Measurements from ENCODE around the gene CLBA1.

Gene CLBA1

GRCh38 chr14:104957146-104958113 lies 28.2 kb upstream of the CLBA1 start:
- no peaks in the 10 kb centered on the region for H3K27me3 ChIP-seq (ENCODE audit: control insufficient read depth in 1 of 2, insufficient read depth in 2 of 2, low read length in 2 of 2)
- no peak overlapping the region for H3K4me3 ChIP-seq (ENCODE audit: low read length in 2 of 2)
- no peaks in the 10 kb centered on the region for H3K9me3 ChIP-seq (ENCODE audit: control insufficient read depth in 2 of 2, low read length in 2 of 2)
- H3K27ac ChIP-seq (ENCODE audit: low read length) = no peak overlapping the region
- no peak overlapping the region for H3K9ac ChIP-seq (ENCODE audit: low read length in 2 of 2)
- H3K4me1 ChIP-seq (ENCODE audit: control insufficient read depth, insufficient read depth, low read length) = peaks cover 10% of the 10 kb centered on the region
- H3K36me3 ChIP-seq (ENCODE audit: control insufficient read depth in 2 of 2, insufficient read depth in 2 of 2, low read length in 2 of 2) = peaks cover 39 to 49% of the 10 kb centered on the region in 2 donors

GRCh38 chr14:104964546-104964945 lies 21.0 kb upstream of the CLBA1 start:
- Histone ChIP-seq H3K27me3 (ENCODE audit: control insufficient read depth in 1 of 2, insufficient read depth in 2 of 2, low read length in 2 of 2) (no peaks in the 10 kb centered on the region), H3K9me3 (ENCODE audit: control insufficient read depth in 2 of 2, low read length in 2 of 2) (no peaks in the 10 kb centered on the region), H3K9ac (ENCODE audit: low read length in 2 of 2) (no peak overlapping the region), H3K4me3 (ENCODE audit: low read length in 2 of 2) (no peak overlapping the region), H3K4me1 (ENCODE audit: control insufficient read depth, insufficient read depth, low read length) (peaks cover 42% of the 10 kb centered on the region), H3K27ac (ENCODE audit: low read length) (no peak overlapping the region), H3K36me3 (ENCODE audit: control insufficient read depth in 2 of 2, insufficient read depth in 2 of 2, low read length in 2 of 2) (peaks cover 3 to 5% of the 10 kb centered on the region in 2 donors)

- Histone ChIP-seq H3K27ac (ENCODE audit: low read length) (peak overlapping the region; percentile 97), H3K9ac (ENCODE audit: low read length in 2 of 2) (no peak overlapping the region), H3K27me3 (ENCODE audit: control insufficient read depth in 1 of 2, insufficient read depth in 2 of 2, low read length in 2 of 2) (no peaks in the 10 kb centered on the region), H3K36me3 (ENCODE audit: control insufficient read depth in 2 of 2, insufficient read depth in 2 of 2, low read length in 2 of 2) (peaks cover 2 to 3% of the 10 kb centered on the region in 2 donors), H3K9me3 (ENCODE audit: control insufficient read depth in 2 of 2, low read length in 2 of 2) (no peaks in the 10 kb centered on the region), H3K4me3 (ENCODE audit: low read length in 2 of 2) (peak overlapping the region in 1 of 2 donors; percentile 22), H3K4me1 (ENCODE audit: control insufficient read depth, insufficient read depth, low read length) (peaks cover 53% of the 10 kb centered on the region)
Measured at GRCh38 chr14:104965561-104966231, 19.9 kb upstream of the CLBA1 start.

- peak overlapping the region in 1 of 2 donors; percentile 48 for H3K9ac ChIP-seq (ENCODE audit: low read length in 2 of 2)
Measured at GRCh38 chr14:104966261-104966865, 19.2 kb upstream of the CLBA1 start.

GRCh38 chr14:104966981-104967385 lies 18.6 kb upstream of the CLBA1 start:
- Histone ChIP-seq H3K36me3 (ENCODE audit: control insufficient read depth in 2 of 2, insufficient read depth in 2 of 2, low read length in 2 of 2) (peaks cover 2 to 3% of the 10 kb centered on the region in 2 donors), H3K9me3 (ENCODE audit: control insufficient read depth in 2 of 2, low read length in 2 of 2) (no peaks in the 10 kb centered on the region), H3K4me3 (ENCODE audit: low read length in 2 of 2) (peak overlapping the region; percentile 83 to 84), H3K4me1 (ENCODE audit: control insufficient read depth, insufficient read depth, low read length) (peaks cover 65% of the 10 kb centered on the region), H3K27me3 (ENCODE audit: control insufficient read depth in 1 of 2, insufficient read depth in 2 of 2, low read length in 2 of 2) (no peaks in the 10 kb centered on the region), H3K27ac (ENCODE audit: low read length) (peak overlapping the region; percentile 97), H3K9ac (ENCODE audit: low read length in 2 of 2) (peak overlapping the region; percentile 47 to 59)

More at GRCh38 chr14:104966261-104966865, 19.2 kb upstream of the CLBA1 start:
- H3K27ac ChIP-seq (ENCODE audit: low read length) = peak overlapping the region; percentile 97
- no peaks in the 10 kb centered on the region for H3K27me3 ChIP-seq (ENCODE audit: control insufficient read depth in 1 of 2, insufficient read depth in 2 of 2, low read length in 2 of 2)
- H3K4me3 ChIP-seq (ENCODE audit: low read length in 2 of 2) = peak overlapping the region in 1 of 2 donors; percentile 83
- H3K36me3 ChIP-seq (ENCODE audit: control insufficient read depth in 2 of 2, insufficient read depth in 2 of 2, low read length in 2 of 2) = peaks cover 2 to 3% of the 10 kb centered on the region in 2 donors
- H3K4me1 ChIP-seq (ENCODE audit: control insufficient read depth, insufficient read depth, low read length) = peaks cover 59% of the 10 kb centered on the region
- H3K9me3 ChIP-seq (ENCODE audit: control insufficient read depth in 2 of 2, low read length in 2 of 2) = no peaks in the 10 kb centered on the region

- Histone ChIP-seq H3K27ac (ENCODE audit: low read length) (peak overlapping the region; percentile 97), H3K9ac (ENCODE audit: low read length in 2 of 2) (peak overlapping the region; percentile 47 to 59), H3K36me3 (ENCODE audit: control insufficient read depth in 2 of 2, insufficient read depth in 2 of 2, low read length in 2 of 2) (peaks cover 0 to 3% of the 10 kb centered on the region in 2 donors), H3K27me3 (ENCODE audit: control insufficient read depth in 1 of 2, insufficient read depth in 2 of 2, low read length in 2 of 2) (no peaks in the 10 kb centered on the region), H3K4me1 (ENCODE audit: control insufficient read depth, insufficient read depth, low read length) (peaks cover 71% of the 10 kb centered on the region), H3K4me3 (ENCODE audit: low read length in 2 of 2) (peak overlapping the region; percentile 83 to 84), H3K9me3 (ENCODE audit: control insufficient read depth in 2 of 2, low read length in 2 of 2) (no peaks in the 10 kb centered on the region)
Measured at GRCh38 chr14:104967386-104968152, 18.0 kb upstream of the CLBA1 start.

- H3K4me1 ChIP-seq (ENCODE audit: control insufficient read depth, insufficient read depth, low read length) = peaks cover 77% of the 10 kb centered on the region
Measured at GRCh38 chr14:104968153-104968527, 17.4 kb upstream of the CLBA1 start.

GRCh38 chr14:104968541-104969401 lies 16.8 kb upstream of the CLBA1 start:
- H3K9ac ChIP-seq (ENCODE audit: low read length in 2 of 2) = peak overlapping the region; percentile 76 to 77
- no peaks in the 10 kb centered on the region for H3K27me3 ChIP-seq (ENCODE audit: control insufficient read depth in 1 of 2, insufficient read depth in 2 of 2, low read length in 2 of 2)
- H3K36me3 ChIP-seq (ENCODE audit: control insufficient read depth in 2 of 2, insufficient read depth in 2 of 2, low read length in 2 of 2) = peaks cover 0 to 3% of the 10 kb centered on the region in 2 donors
- H3K27ac ChIP-seq (ENCODE audit: low read length) = peak overlapping the region; percentile 97
- H3K4me3 ChIP-seq (ENCODE audit: low read length in 2 of 2) = peak overlapping the region; percentile 83 to 84
- peaks cover 83% of the 10 kb centered on the region for H3K4me1 ChIP-seq (ENCODE audit: control insufficient read depth, insufficient read depth, low read length)
- H3K9me3 ChIP-seq (ENCODE audit: control insufficient read depth in 2 of 2, low read length in 2 of 2) = no peaks in the 10 kb centered on the region

More at GRCh38 chr14:104968153-104968527, 17.4 kb upstream of the CLBA1 start:
- H3K4me3 ChIP-seq (ENCODE audit: low read length in 2 of 2) = peak overlapping the region; percentile 83 to 84
- H3K9me3 ChIP-seq (ENCODE audit: control insufficient read depth in 2 of 2, low read length in 2 of 2) = no peaks in the 10 kb centered on the region
- H3K36me3 ChIP-seq (ENCODE audit: control insufficient read depth in 2 of 2, insufficient read depth in 2 of 2, low read length in 2 of 2) = peaks cover 0 to 3% of the 10 kb centered on the region in 2 donors
- H3K27me3 ChIP-seq (ENCODE audit: control insufficient read depth in 1 of 2, insufficient read depth in 2 of 2, low read length in 2 of 2) = no peaks in the 10 kb centered on the region
- peak overlapping the region; percentile 59 to 76 for H3K9ac ChIP-seq (ENCODE audit: low read length in 2 of 2)
- H3K27ac ChIP-seq (ENCODE audit: low read length) = peak overlapping the region; percentile 97

- H3K9ac ChIP-seq (ENCODE audit: low read length in 2 of 2) = peak overlapping the region; percentile 76 to 77
- peaks cover 0 to 3% of the 10 kb centered on the region in 2 donors for H3K36me3 ChIP-seq (ENCODE audit: control insufficient read depth in 2 of 2, insufficient read depth in 2 of 2, low read length in 2 of 2)
- peaks cover 92% of the 10 kb centered on the region for H3K4me1 ChIP-seq (ENCODE audit: control insufficient read depth, insufficient read depth, low read length)
- H3K27me3 ChIP-seq (ENCODE audit: control insufficient read depth in 1 of 2, insufficient read depth in 2 of 2, low read length in 2 of 2) = no peaks in the 10 kb centered on the region
- peak overlapping the region; percentile 97 for H3K27ac ChIP-seq (ENCODE audit: low read length)
- peak overlapping the region; percentile 83 to 84 for H3K4me3 ChIP-seq (ENCODE audit: low read length in 2 of 2)
- H3K9me3 ChIP-seq (ENCODE audit: control insufficient read depth in 2 of 2, low read length in 2 of 2) = no peaks in the 10 kb centered on the region
Measured at GRCh38 chr14:104969741-104970230, 15.8 kb upstream of the CLBA1 start.

Data from stomach smooth muscle (tissue), 2 donors.